Neural cell (in vitro differentiated cells): ENCODE measurements around the gene ZNF385C. TPM values are rescaled to one million over a fixed set of nuclear protein-coding genes. Genes with fewer than 3 reads are reported as not detected.

Experiments used
- H2AFZ ChIP-seq: fragments of 200-600, 300-800 bp; sonication (generic), shearing (Covaris generic); 2 replicates; pipeline ENCODE4 v1.6.0; 2014; ENCODE audit warnings: low read depth, mild to moderate bottlenecking, antibody characterized with exemption, low read length, moderate library complexity
- H3F3A ChIP-seq: fragments of 200-600 bp; shearing (Covaris generic); 2 replicates; pipeline ENCODE4 v1.6.1; 2016; ENCODE audit warnings: mild to moderate bottlenecking, moderate library complexity, mixed read lengths, antibody characterized with exemption, low read length; ENCODE audit not compliant: insufficient read depth, poor library complexity, severe bottlenecking
- H3K27ac ChIP-seq: fragments of 200-600, 300-800 bp; sonication (generic), shearing (Covaris generic); 2 replicates; pipeline ENCODE4 v1.5.1; 2014; ENCODE audit warnings: mild to moderate bottlenecking, low read length, moderate library complexity
- H3K27me3 ChIP-seq: fragments of 300-800, 200-600 bp; sonication (generic), shearing (Covaris generic); 2 replicates; pipeline ENCODE4 v1.6.0; 2014; ENCODE audit warnings: mild to moderate bottlenecking, low read depth, low read length, moderate library complexity; ENCODE audit not compliant: insufficient read depth
- H3K36me3 ChIP-seq: fragments of 300-800, 200-600 bp; sonication (generic), shearing (Covaris generic); 2 replicates; pipeline ENCODE4 v1.5.1; 2014; ENCODE audit warnings: mild to moderate bottlenecking, antibody characterized with exemption, low read length, moderate library complexity; ENCODE audit not compliant: insufficient read depth
- H3K4me2 ChIP-seq: fragments of 300-800, 200-600 bp; sonication (generic), shearing (Covaris generic); 2 replicates; pipeline ENCODE4 v1.6.0; 2014; ENCODE audit warnings: mild to moderate bottlenecking, low read length
- H3K4me3 ChIP-seq: fragments of 300-800, 200-600 bp; sonication (generic), shearing (Covaris generic); 2 replicates; pipeline ENCODE4 v1.5.1; 2014; ENCODE audit warnings: mild to moderate bottlenecking, low read length, moderate library complexity
- H3K79me2 ChIP-seq: fragments of 200-600 bp; shearing (Covaris generic); replicated peaks from 2 replicates; pipeline ENCODE4 v1.6.0; 2014; ENCODE audit warnings: mild to moderate bottlenecking, low read length, moderate library complexity; ENCODE audit not compliant: insufficient read depth
- H3K9ac ChIP-seq: fragments of 300-800, 200-600 bp; sonication (generic), shearing (Covaris generic); 2 replicates; pipeline ENCODE4 v1.6.1; 2016; ENCODE audit warnings: mild to moderate bottlenecking, low read length, mixed read lengths
- H3K9me2 ChIP-seq: fragments of 200-600 bp; shearing (Covaris generic); 2 replicates; pipeline ENCODE4 v1.6.1; 2016; ENCODE audit warnings: mild to moderate bottlenecking, low read length, mixed read lengths; ENCODE audit not compliant: insufficient read depth
- H3K9me3 ChIP-seq: fragments of 200-600, 300-800 bp; sonication (generic), shearing (Covaris generic); 2 replicates; pipeline ENCODE4 v1.6.1; 2016; ENCODE audit warnings: mild to moderate bottlenecking, mixed run types, low read length, moderate library complexity, mixed read lengths
- H4K20me1 ChIP-seq: fragments of 200-600 bp; shearing (Covaris generic); 2 replicates; pipeline ENCODE4 v1.6.1; 2016; ENCODE audit warnings: mild to moderate bottlenecking, mixed run types; ENCODE audit not compliant: insufficient read depth
- EP300 ChIP-seq: fragments of 450-650 bp; conservative IDR thresholded peaks from 2 replicates; pipeline ENCODE4 v1.6.1; 2014; ENCODE audit warnings: antibody characterized with exemption, mild to moderate bottlenecking, moderate library complexity; ENCODE audit not compliant: poor library complexity, severe bottlenecking
- EZH2 ChIP-seq: fragments of 200-600, 300-800 bp; shearing (Covaris generic), sonication (generic); IDR thresholded peaks from 2 replicates; pipeline ENCODE4 v1.6.1; 2014; ENCODE audit warnings: antibody characterized with exemption, low read length, borderline replicate concordance, mild to moderate bottlenecking; ENCODE audit not compliant: insufficient read depth, poor library complexity, severe bottlenecking
- MXI1 ChIP-seq: fragments of 450-650 bp; conservative IDR thresholded peaks from 2 replicates; pipeline ENCODE4 v1.6.1; 2014; ENCODE audit warnings: antibody characterized with exemption, mild to moderate bottlenecking; ENCODE audit not compliant: poor library complexity, severe bottlenecking
- POLR2AphosphoS5 ChIP-seq: IDR thresholded peaks from 2 replicates; pipeline ENCODE4 v1.6.1; 2012
- RAD21 ChIP-seq: fragments of 450-650 bp; conservative IDR thresholded peaks from 2 replicates; pipeline ENCODE4 v1.6.1; 2014; ENCODE audit warnings: antibody characterized with exemption, mild to moderate bottlenecking, moderate library complexity
- SMC3 ChIP-seq: fragments of 450-650 bp; conservative IDR thresholded peaks from 2 replicates; pipeline ENCODE4 v1.6.1; 2014; ENCODE audit warnings: antibody characterized with exemption, mild to moderate bottlenecking, moderate library complexity; ENCODE audit not compliant: poor library complexity
- TAF1 ChIP-seq: IDR thresholded peaks from 2 replicates; pipeline ENCODE4 v1.6.1; 2012; ENCODE audit warnings: low read depth
- polyA plus RNA-seq: library from polyadenylated mRNA; depleted of rRNA; stranded (reverse); fragments of >200 nt; gene quantifications from 2 replicates; pipeline ENCODE4 v1.2.3, GENCODE V29; 2014
- TF ChIP-seq, protein P1 (sequence below): fragments of 450-650 bp; IDR thresholded peaks from 2 replicates; pipeline ENCODE4 v1.5.1; 2014; ENCODE audit warnings: antibody characterized with exemption, mild to moderate bottlenecking, moderate library complexity; ENCODE audit not compliant: poor library complexity, severe bottlenecking
- TF ChIP-seq, protein P2 (sequence below): IDR thresholded peaks from 2 replicates; pipeline ENCODE4 v1.6.1; 2012; ENCODE audit warnings: borderline replicate concordance

The ZNF385C gene
- polyA plus RNA-seq, 1 donor from 2014 or later = 0.69 TPM

DNA sequence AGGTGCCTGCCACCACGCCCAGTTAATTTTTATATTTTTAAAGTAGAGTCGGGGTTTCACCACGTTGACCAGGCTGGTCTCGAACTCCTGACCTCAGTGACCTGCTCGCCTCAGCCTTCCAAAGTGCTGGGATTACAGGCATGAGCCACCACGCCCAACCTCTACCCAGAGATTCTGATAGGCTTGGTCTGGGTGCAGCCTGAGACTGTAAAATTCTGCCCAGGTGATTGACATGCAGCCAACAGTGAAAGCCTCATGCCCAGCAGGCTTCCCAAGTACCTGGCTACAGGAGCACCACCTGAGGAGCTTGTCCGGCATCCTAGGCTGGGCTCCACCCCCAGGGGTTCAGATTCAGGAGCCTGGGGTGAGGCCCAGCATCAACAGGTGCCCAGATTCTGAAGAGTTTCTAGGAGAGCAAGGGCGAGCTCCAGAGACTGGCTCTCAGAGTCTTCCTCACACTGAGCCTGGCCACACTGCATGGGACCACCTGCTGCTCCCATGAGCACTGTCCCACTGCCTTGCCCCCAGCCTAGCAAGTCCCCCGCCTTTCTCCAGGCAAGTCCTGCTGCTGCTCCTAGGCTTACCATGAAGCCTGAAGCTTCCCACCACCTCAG, 16.6 kb downstream of the ZNF385C start:
- H3K9me3 ChIP-seq = no peaks in the 10 kb centered on the region
- H3K36me3 ChIP-seq = no peaks in the 10 kb centered on the region
- no peak overlapping the region for H3K4me2 ChIP-seq
- H3F3A ChIP-seq = no peaks in the 10 kb centered on the region
- no peak overlapping the region for H3K27ac ChIP-seq
- no peaks in the 10 kb centered on the region for H3K9me2 ChIP-seq
- no peaks in the 10 kb centered on the region for H3K79me2 ChIP-seq
- H2AFZ ChIP-seq = no peak overlapping the region
- no peak overlapping the region for H3K9ac ChIP-seq
- H4K20me1 ChIP-seq = no peaks in the 10 kb centered on the region
- no peak overlapping the region for H3K4me3 ChIP-seq
- H3K27me3 ChIP-seq = no peaks in the 10 kb centered on the region
- TF ChIP-seq, protein P1, sequence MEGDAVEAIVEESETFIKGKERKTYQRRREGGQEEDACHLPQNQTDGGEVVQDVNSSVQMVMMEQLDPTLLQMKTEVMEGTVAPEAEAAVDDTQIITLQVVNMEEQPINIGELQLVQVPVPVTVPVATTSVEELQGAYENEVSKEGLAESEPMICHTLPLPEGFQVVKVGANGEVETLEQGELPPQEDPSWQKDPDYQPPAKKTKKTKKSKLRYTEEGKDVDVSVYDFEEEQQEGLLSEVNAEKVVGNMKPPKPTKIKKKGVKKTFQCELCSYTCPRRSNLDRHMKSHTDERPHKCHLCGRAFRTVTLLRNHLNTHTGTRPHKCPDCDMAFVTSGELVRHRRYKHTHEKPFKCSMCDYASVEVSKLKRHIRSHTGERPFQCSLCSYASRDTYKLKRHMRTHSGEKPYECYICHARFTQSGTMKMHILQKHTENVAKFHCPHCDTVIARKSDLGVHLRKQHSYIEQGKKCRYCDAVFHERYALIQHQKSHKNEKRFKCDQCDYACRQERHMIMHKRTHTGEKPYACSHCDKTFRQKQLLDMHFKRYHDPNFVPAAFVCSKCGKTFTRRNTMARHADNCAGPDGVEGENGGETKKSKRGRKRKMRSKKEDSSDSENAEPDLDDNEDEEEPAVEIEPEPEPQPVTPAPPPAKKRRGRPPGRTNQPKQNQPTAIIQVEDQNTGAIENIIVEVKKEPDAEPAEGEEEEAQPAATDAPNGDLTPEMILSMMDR = no peak
- no peak for TF ChIP-seq MXI1
- TF ChIP-seq POLR2AphosphoS5 = no peak
- TF ChIP-seq SMC3 = no peak
- TF ChIP-seq, protein P2, sequence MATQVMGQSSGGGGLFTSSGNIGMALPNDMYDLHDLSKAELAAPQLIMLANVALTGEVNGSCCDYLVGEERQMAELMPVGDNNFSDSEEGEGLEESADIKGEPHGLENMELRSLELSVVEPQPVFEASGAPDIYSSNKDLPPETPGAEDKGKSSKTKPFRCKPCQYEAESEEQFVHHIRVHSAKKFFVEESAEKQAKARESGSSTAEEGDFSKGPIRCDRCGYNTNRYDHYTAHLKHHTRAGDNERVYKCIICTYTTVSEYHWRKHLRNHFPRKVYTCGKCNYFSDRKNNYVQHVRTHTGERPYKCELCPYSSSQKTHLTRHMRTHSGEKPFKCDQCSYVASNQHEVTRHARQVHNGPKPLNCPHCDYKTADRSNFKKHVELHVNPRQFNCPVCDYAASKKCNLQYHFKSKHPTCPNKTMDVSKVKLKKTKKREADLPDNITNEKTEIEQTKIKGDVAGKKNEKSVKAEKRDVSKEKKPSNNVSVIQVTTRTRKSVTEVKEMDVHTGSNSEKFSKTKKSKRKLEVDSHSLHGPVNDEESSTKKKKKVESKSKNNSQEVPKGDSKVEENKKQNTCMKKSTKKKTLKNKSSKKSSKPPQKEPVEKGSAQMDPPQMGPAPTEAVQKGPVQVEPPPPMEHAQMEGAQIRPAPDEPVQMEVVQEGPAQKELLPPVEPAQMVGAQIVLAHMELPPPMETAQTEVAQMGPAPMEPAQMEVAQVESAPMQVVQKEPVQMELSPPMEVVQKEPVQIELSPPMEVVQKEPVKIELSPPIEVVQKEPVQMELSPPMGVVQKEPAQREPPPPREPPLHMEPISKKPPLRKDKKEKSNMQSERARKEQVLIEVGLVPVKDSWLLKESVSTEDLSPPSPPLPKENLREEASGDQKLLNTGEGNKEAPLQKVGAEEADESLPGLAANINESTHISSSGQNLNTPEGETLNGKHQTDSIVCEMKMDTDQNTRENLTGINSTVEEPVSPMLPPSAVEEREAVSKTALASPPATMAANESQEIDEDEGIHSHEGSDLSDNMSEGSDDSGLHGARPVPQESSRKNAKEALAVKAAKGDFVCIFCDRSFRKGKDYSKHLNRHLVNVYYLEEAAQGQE = no peak

GRCh38 chr17:42079541-42079940, 18.7 kb downstream of the ZNF385C start:
- H3K4me2 ChIP-seq = no peak overlapping the region
- H4K20me1 ChIP-seq = no peaks in the 10 kb centered on the region
- TF ChIP-seq, protein P1 = no peak
- TF ChIP-seq RAD21 (no peak), SMC3 (no peak), POLR2AphosphoS5 (no peak), EZH2 (no peak), TAF1 (no peak), MXI1 (no peak), EP300 (no peak)
- TF ChIP-seq, protein P2 = no peak
- H3K4me3 ChIP-seq = no peak overlapping the region
- no peak overlapping the region for H3K9ac ChIP-seq
- no peaks in the 10 kb centered on the region for H3K27me3 ChIP-seq
- H3K27ac ChIP-seq = no peak overlapping the region
- H3F3A ChIP-seq = no peaks in the 10 kb centered on the region
- H3K9me3 ChIP-seq = no peaks in the 10 kb centered on the region
- no peaks in the 10 kb centered on the region for H3K36me3 ChIP-seq
- H3K9me2 ChIP-seq = no peaks in the 10 kb centered on the region
- no peak overlapping the region for H2AFZ ChIP-seq
- H3K79me2 ChIP-seq = no peaks in the 10 kb centered on the region
